Muscle of arm (tissue), 12 donors: ENCODE results near the gene AUTS2. TPM values are rescaled to one million over a fixed set of nuclear protein-coding genes. Genes with fewer than 3 reads are reported as not detected.

Experiments
- DNase-seq: peaks from one replicate; pipeline ENCODE4 v3.0.0-alpha.2; 2013
- polyA plus RNA-seq, 12 donors: library from polyadenylated mRNA; unstranded; fragments of 120-200 nt; gene quantifications; one replicate each; pipeline ENCODE4 v1.2.1, GENCODE V29; 2013; ENCODE audit not compliant: insufficient read length in 12 of 12

AUTS2 gene
- polyA plus RNA-seq, 12 donors: 60.0 to 182 (median 86.6) TPM

- no peak for DNase-seq
These were observed 974.9 kb downstream of the AUTS2 start for GRCh38 chr7:70573071-70573661.

GRCh38 chr7:70573696-70574095, 975.4 kb downstream of the AUTS2 start:
- no peak for DNase-seq

DNA sequence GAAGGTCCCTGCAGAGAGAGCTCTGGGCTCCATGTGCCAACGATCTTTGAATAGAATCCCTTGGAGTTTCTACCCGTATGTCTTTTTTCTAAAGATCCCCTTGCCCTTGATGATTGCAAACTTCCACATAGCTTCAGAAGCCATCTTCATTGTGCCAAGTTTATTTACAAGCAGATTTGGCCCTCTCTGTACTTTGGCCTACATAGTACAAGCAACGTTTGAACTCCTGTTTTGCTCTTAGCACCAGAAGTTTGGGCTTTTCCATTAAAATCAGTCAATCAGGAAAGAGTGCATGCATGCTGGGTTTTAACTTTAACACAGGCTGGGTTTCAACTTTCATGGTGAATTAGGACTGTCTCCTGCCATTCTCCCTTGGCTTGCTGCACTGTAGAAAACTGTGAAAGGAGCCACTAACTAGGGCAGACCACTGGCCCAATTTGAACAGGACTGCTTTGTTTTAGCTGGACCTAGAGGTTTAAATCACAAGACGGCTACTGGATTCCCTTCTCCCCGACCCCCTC, 976.1 kb downstream of the AUTS2 start:
- DNase-seq: no peak

- DNase-seq: no peak
These were observed 976.9 kb downstream of the AUTS2 start for GRCh38 chr7:70574970-70575799.

DNA sequence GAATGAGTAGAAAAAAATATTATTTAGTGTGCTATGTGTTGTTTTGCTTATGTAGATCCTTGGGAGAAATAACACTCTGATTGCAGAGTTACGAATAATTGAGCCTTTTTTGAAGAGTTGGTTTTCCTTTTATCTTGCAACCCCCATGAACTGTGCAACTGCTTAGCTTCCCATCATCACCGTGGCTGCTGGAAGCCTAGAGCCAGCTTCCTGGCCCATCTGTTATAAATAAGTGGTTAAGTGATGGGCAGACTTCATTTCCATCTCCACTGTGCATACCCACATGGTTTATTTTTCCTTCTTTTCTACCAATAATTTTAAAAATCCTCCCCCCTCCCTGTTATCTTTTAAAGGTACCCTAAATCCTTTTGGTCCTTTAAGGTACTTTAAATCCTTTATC, 978.8 kb downstream of the AUTS2 start:
- DNase-seq: no peak

- DNase-seq: no peak
These were observed 979.9 kb downstream of the AUTS2 start for GRCh38 chr7:70578131-70578530.

- no peak for DNase-seq
These were observed 981.3 kb downstream of the AUTS2 start for GRCh38 chr7:70579397-70580097.

DNA sequence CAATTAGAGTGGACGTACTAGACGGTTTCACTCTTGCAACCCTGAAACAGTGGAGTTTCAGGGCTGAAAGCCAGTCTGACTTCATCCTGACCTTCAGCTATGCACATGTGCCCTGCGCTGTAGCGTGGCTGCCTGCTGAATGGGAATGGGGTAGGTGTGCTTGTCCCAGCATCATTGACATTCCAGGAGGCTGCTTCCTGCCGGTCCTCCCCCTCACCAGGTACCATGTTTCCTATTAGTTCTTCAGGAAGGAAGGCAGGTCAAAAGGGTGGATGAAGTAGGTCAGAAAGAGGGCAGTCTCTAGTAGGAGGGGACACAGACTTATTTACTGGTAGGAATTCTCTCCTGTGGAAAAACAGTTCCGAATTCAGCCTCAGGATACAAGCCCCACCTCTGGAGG, 981.9 kb downstream of the AUTS2 start:
- no peak for DNase-seq

DNA sequence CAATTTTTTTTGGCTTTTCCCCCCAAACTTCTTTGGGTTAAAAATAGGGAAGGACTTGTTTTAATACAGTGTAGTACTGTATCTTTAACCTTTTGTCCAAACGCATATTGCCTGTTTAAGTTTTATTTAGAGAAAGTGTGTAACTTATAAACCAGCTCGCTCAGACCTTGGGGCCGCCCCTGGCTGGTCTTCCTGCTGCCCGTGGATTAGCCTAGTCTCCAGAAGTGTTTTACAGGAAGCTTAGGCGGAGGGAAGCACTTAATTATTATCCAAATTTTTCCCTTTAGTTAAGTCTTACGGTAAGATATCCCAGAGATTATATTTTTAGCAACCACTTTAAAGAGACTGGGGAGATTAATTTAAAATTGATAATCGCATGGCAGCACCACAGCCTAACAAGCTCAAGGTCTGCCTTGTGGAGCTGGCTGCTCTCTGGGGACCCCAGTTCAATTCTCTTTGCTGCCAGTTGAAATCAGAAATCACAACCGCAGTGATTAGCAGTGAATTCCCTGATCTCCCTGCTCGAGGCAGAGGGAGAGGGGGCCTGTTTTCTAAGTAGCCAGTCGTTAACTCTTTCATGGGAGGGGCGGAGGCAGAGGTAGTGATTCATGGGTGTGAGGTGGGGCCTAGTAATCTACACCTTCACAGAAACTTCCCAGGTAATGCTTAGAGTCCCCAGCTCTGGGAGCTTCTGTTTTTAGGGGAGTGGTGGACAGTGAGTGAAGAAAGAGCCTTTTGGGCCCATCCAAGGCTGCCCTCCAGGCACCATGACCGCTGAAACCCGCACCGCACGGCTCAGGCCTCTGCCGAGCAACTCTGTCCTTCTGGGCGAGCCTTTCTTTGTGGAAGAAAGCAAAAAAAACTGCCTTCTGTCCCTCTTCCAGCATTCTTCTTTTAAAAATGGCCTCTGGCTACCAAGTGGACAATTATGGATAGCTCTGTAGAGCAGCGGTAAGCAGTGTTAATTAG, 984.9 kb downstream of the AUTS2 start:
- no peak for DNase-seq

GRCh38 chr7:70583965-70584883, 985.9 kb downstream of the AUTS2 start:
- no peak for DNase-seq

DNA sequence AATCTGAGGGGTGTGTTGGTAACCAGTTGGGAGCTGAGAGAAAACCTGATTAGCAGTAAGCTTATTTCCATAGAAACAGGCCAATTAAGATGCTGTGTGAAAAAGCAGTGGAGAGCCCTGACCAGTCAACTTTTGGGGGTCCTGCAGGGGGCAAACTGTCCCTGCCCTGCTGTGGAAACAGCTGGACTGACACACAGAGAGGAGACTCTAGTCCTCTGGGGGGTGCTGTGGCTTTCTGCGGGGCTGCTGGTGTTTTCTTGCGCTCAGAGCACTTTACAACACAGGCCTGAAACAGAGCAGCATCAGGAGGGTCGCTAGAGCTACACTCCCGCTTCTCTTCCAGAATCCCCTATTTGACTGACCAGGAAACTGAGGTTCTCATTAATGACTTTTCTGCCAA, 986.8 kb downstream of the AUTS2 start:
- no peak for DNase-seq

GRCh38 chr7:70586822-70587221, 988.5 kb downstream of the AUTS2 start:
- no peak for DNase-seq

DNA sequence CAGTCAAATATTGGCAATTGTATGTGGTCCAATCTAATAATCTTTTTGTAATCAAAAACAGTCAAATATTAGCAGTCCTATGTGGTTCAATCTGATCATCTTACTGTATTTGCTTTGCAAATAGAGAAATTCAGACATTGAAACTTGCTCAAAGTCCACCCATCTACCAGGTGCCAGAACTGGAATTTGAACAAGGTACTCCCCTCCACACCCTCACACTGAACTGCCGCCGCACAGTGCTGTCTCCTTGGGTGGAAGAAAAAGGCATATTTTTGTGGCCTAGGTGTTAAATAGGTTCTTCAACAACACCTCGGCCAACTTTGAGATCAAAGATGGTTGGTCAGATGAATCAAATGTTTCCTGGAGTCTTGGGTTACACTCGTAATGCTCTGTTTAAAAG, 989.5 kb downstream of the AUTS2 start:
- no peak for DNase-seq

GRCh38 chr7:70588191-70588921, 990.1 kb downstream of the AUTS2 start:
- no peak for DNase-seq

- DNase-seq: no peak
These were observed 990.7 kb downstream of the AUTS2 start for GRCh38 chr7:70589010-70589409.

- no peak for DNase-seq
These were observed 991.3 kb downstream of the AUTS2 start for GRCh38 chr7:70589590-70589989.

DNA sequence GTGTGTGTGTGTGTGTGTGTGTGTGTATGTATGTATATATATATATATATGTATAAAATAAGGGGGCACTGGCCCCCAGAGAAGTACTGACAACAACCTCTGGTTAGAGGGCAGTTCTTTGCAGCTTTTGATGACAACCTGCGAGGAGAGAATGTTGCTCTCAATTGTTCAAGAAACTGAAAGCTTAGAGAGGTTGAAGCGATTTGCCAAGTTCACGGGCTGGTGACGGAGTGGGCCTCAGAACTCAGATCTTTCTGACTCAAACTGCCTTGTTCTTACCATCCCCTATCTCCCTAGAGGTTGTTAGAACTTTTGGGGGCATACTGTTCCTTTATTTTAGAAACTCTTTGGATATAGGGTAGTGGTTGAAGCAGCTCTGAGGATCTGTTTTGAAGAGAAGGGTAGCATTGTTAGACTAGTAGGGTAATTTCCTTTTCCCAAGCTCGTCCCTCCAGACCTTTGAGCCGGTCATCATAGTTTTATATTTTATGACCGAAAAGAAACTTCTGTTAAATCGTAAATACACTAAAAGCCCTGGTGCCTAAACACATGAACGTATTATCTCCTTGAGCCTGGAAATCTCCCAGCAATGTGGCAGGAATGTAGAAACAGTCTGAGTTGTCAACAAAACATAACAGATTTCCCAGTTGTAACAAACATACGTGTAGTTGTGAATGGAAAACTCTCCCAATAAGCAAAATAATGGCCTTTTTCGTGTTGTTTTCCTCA, 992.0 kb downstream of the AUTS2 start:
- no peak for DNase-seq

DNA sequence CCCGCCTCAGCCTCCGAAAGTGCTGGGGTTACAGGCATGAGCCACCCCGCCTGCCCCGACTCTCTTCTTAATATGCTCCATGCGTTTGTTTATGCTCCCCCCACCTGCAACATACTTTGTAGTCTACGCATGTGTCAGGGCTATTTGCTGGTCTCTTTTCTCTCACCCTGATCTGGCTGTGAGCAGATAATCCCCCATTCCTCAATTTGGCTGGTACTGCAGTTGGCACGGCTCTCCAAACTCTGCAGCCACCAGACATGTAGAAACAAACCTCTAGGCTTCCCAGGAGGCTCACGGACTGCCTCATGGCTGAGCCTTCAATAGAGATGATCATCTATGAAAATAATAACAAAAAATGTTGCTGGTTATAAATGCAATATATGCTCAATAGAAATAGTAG, 993.4 kb downstream of the AUTS2 start:
- DNase-seq: no peak

- no peak for DNase-seq
These were observed 993.9 kb downstream of the AUTS2 start for GRCh38 chr7:70592171-70592570.
